HUES48 (cell line): Measurements from ENCODE around the gene PLCH1.

ENCODE experiments used
- H3K27ac ChIP-seq: one replicate; pipeline ENCODE4 v1.7.0; 2013; ENCODE audit warnings: low read depth, low read length, inconsistent platforms
- H3K27me3 ChIP-seq: 2 replicates; pipeline ENCODE4 v1.6.1; 2013; ENCODE audit warnings: mild to moderate bottlenecking, low read length; ENCODE audit not compliant: control insufficient read depth, insufficient read depth
- H3K36me3 ChIP-seq: 2 replicates; pipeline ENCODE4 v1.6.1; 2013; ENCODE audit warnings: low read length; ENCODE audit not compliant: control insufficient read depth, insufficient read depth
- H3K4me1 ChIP-seq: 2 replicates; pipeline ENCODE4 v1.6.1; 2013; ENCODE audit warnings: mild to moderate bottlenecking, low read length; ENCODE audit not compliant: control insufficient read depth, insufficient read depth
- H3K4me3 ChIP-seq: 2 replicates; pipeline ENCODE4 v1.5.1; 2013; ENCODE audit warnings: mild to moderate bottlenecking, low read depth, low read length
- H3K9ac ChIP-seq: 2 replicates; pipeline ENCODE4 v1.6.1; 2013; ENCODE audit warnings: mild to moderate bottlenecking, low read depth, low read length, moderate library complexity
- H3K9me3 ChIP-seq: 2 replicates; pipeline ENCODE4 v1.6.1; 2013; ENCODE audit warnings: low read length; ENCODE audit not compliant: control insufficient read depth, insufficient read depth

The PLCH1 gene

GRCh38 chr3:155339052-155339451 lies 405.8 kb downstream of the PLCH1 start:
- Histone ChIP-seq H3K27ac (no peak overlapping the region), H3K36me3 (no peaks in the 10 kb centered on the region), H3K9me3 (no peaks in the 10 kb centered on the region), H3K9ac (no peak overlapping the region), H3K4me3 (no peak overlapping the region), H3K27me3 (no peaks in the 10 kb centered on the region), H3K4me1 (peaks cover 6% of the 10 kb centered on the region; the same call in 1 of the 2 replicates)

- H3K4me3 ChIP-seq = no peak overlapping the region
- H3K27ac ChIP-seq = no peak overlapping the region
- no peak overlapping the region for H3K9ac ChIP-seq
Observed at GRCh38 chr3:155335724-155336354, 409.0 kb downstream of the PLCH1 start.

GRCh38 chr3:155334914-155335723 lies 409.8 kb downstream of the PLCH1 start:
- H3K9ac ChIP-seq = no peak overlapping the region
- H3K27ac ChIP-seq = no peak overlapping the region
- no peaks in the 10 kb centered on the region for H3K27me3 ChIP-seq

More at GRCh38 chr3:155335724-155336354, 409.0 kb downstream of the PLCH1 start:
- Histone ChIP-seq H3K4me1 (no peaks in the 10 kb centered on the region; the same call in 1 of the 2 replicates), H3K36me3 (no peaks in the 10 kb centered on the region), H3K27me3 (no peaks in the 10 kb centered on the region), H3K9me3 (no peaks in the 10 kb centered on the region)

GRCh38 chr3:155334215-155334913 lies 410.5 kb downstream of the PLCH1 start:
- H3K9ac ChIP-seq = no peak overlapping the region
- H3K9me3 ChIP-seq = no peaks in the 10 kb centered on the region
- H3K4me1 ChIP-seq = no peaks in the 10 kb centered on the region; the same call in 1 of the 2 replicates
- no peaks in the 10 kb centered on the region for H3K27me3 ChIP-seq
- H3K4me3 ChIP-seq = no peak overlapping the region
- H3K36me3 ChIP-seq = no peaks in the 10 kb centered on the region
- no peak overlapping the region for H3K27ac ChIP-seq

More at GRCh38 chr3:155334914-155335723, 409.8 kb downstream of the PLCH1 start:
- H3K4me3 ChIP-seq = no peak overlapping the region
- H3K36me3 ChIP-seq = no peaks in the 10 kb centered on the region
- no peaks in the 10 kb centered on the region for H3K9me3 ChIP-seq
- H3K4me1 ChIP-seq = no peaks in the 10 kb centered on the region; the same call in 1 of the 2 replicates

GRCh38 chr3:155332716-155333115 lies 412.2 kb downstream of the PLCH1 start:
- H3K4me3 ChIP-seq = no peak overlapping the region
- H3K36me3 ChIP-seq = no peaks in the 10 kb centered on the region
- no peaks in the 10 kb centered on the region for H3K9me3 ChIP-seq
- H3K27me3 ChIP-seq = no peaks in the 10 kb centered on the region
- no peak overlapping the region for H3K9ac ChIP-seq
- no peak overlapping the region for H3K27ac ChIP-seq
- H3K4me1 ChIP-seq = no peaks in the 10 kb centered on the region; the same call in 1 of the 2 replicates

- peaks cover 5% of the 10 kb centered on the region; the same call in 1 of the 2 replicates for H3K4me1 ChIP-seq
- H3K27ac ChIP-seq = no peak overlapping the region
- no peak overlapping the region for H3K4me3 ChIP-seq
- no peaks in the 10 kb centered on the region for H3K27me3 ChIP-seq
- H3K9ac ChIP-seq = no peak overlapping the region
- no peaks in the 10 kb centered on the region for H3K9me3 ChIP-seq
- no peaks in the 10 kb centered on the region for H3K36me3 ChIP-seq
Observed at GRCh38 chr3:155331078-155331477, 413.8 kb downstream of the PLCH1 start.

- 0 out of 2 replicates have a peak, but pooled peaks cover 5% of the 10 kb centered on the region for H3K4me1 ChIP-seq
- H3K27me3 ChIP-seq = no peaks in the 10 kb centered on the region
- H3K4me3 ChIP-seq = no peak overlapping the region
- no peak overlapping the region for H3K9ac ChIP-seq
- no peak overlapping the region for H3K27ac ChIP-seq
- no peaks in the 10 kb centered on the region for H3K9me3 ChIP-seq
- H3K36me3 ChIP-seq = no peaks in the 10 kb centered on the region
Observed at GRCh38 chr3:155330370-155330769, 414.5 kb downstream of the PLCH1 start.

GRCh38 chr3:155329513-155330048 lies 415.3 kb downstream of the PLCH1 start:
- Histone ChIP-seq H3K9me3 (no peaks in the 10 kb centered on the region), H3K27me3 (no peaks in the 10 kb centered on the region), H3K27ac (no peak overlapping the region)

GRCh38 chr3:155327871-155328270 lies 417.0 kb downstream of the PLCH1 start:
- Histone ChIP-seq H3K9ac (no peak overlapping the region), H3K4me1 (0 out of 2 replicates have a peak, but pooled peaks cover 5% of the 10 kb centered on the region), H3K27ac (no peak overlapping the region), H3K36me3 (no peaks in the 10 kb centered on the region), H3K27me3 (no peaks in the 10 kb centered on the region), H3K4me3 (no peak overlapping the region), H3K9me3 (no peaks in the 10 kb centered on the region)

More at GRCh38 chr3:155329513-155330048, 415.3 kb downstream of the PLCH1 start:
- Histone ChIP-seq H3K4me3 (no peak overlapping the region), H3K9ac (no peak overlapping the region), H3K36me3 (no peaks in the 10 kb centered on the region), H3K4me1 (0 out of 2 replicates have a peak, but pooled peaks cover 5% of the 10 kb centered on the region)

GRCh38 chr3:155327430-155327829 lies 417.4 kb downstream of the PLCH1 start:
- Histone ChIP-seq H3K4me3 (no peak overlapping the region), H3K27me3 (no peaks in the 10 kb centered on the region), H3K27ac (no peak overlapping the region), H3K9ac (no peak overlapping the region), H3K9me3 (no peaks in the 10 kb centered on the region), H3K36me3 (no peaks in the 10 kb centered on the region), H3K4me1 (0 out of 2 replicates have a peak, but pooled peaks cover 5% of the 10 kb centered on the region)
